ENCODE measurements around the gene SMARCD3.

SMARCD3 gene

GRCh38 chr7:151210087-151210854 is 38.2 kb downstream of the SMARCD3 start, which contains the start of gene H2BK1:
TSS of gene H2BK1 (minus strand) at chr7:151210488. CDS start at chr7:151210318, 170 bp downstream.
- no peak within 1 kb of the TSS for H3K4me3 ChIP-seq (replicated peaks; ENCODE audit: low read depth, low read length)
- no peak for TF ChIP-seq CTCF (IDR thresholded peaks at IDR 0.05; ENCODE audit: low read depth, low read length, missing control alignments)
- no peak for DNase-seq (ENCODE audit: extremely low read depth, low read depth)

- H3K4me3 ChIP-seq (replicated peaks; ENCODE audit: low read depth, low read length), result no peak overlapping the region
- TF ChIP-seq CTCF (IDR thresholded peaks at IDR 0.05; ENCODE audit: low read depth, low read length, missing control alignments), result no peak
- no peak for DNase-seq (ENCODE audit: extremely low read depth, low read depth)
These were observed 38.9 kb downstream of the SMARCD3 start for GRCh38 chr7:151209588-151209987.

GRCh38 chr7:151208253-151208862 is 40.1 kb downstream of the SMARCD3 start:
- no peak for DNase-seq (ENCODE audit: extremely low read depth, low read depth)
- no peak overlapping the region for H3K4me3 ChIP-seq (replicated peaks; ENCODE audit: low read depth, low read length)
- TF ChIP-seq CTCF (IDR thresholded peaks at IDR 0.05; ENCODE audit: low read depth, low read length, missing control alignments), result no peak

GRCh38 chr7:151207804-151208203 is 40.7 kb downstream of the SMARCD3 start:
- H3K4me3 ChIP-seq (replicated peaks; ENCODE audit: low read depth, low read length), result no peak overlapping the region
- no peak for DNase-seq (ENCODE audit: extremely low read depth, low read depth)
- no peak for TF ChIP-seq CTCF (IDR thresholded peaks at IDR 0.05; ENCODE audit: low read depth, low read length, missing control alignments)

GRCh38 chr7:151207315-151207714 is 41.2 kb downstream of the SMARCD3 start:
- no peak overlapping the region for H3K4me3 ChIP-seq (replicated peaks; ENCODE audit: low read depth, low read length)
- no peak for DNase-seq (ENCODE audit: extremely low read depth, low read depth)
- no peak for TF ChIP-seq CTCF (IDR thresholded peaks at IDR 0.05; ENCODE audit: low read depth, low read length, missing control alignments)

GRCh38 chr7:151206914-151207313 is 41.6 kb downstream of the SMARCD3 start:
- TF ChIP-seq CTCF (IDR thresholded peaks at IDR 0.05; ENCODE audit: low read depth, low read length, missing control alignments), result no peak
- no peak overlapping the region for H3K4me3 ChIP-seq (replicated peaks; ENCODE audit: low read depth, low read length)
- DNase-seq (ENCODE audit: extremely low read depth, low read depth), result no peak

Measured in HFF-Myc (cell line).